ENCODE data around the gene DNAH6.
"Not testable (repeated sequence)": the region's sequence is repeated elsewhere in the genome, so short reads cannot be mapped to it uniquely, and the experiment has no call there.

DNAH6 gene

DNA sequence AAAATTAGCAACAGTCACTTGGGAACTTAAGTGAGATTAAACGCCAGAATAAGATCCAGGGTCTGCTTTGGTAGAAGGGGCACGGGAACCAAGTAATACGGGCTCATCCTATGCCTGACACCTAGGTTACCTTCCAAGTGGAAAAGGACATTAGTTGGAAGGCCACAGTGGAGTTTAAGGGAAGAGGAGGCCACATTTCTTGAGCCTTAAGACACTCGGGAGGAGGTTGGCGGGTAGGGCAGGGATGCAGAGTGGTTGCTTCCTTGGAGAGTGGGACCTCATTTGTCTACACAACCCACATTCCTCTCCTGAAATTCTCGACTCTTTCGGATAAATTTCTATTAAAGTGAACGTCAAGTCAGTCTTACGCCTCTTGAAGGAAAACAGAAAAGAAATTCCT lies 510 bp upstream of the DNAH6 start:
- no peak for DNase-seq

DNA sequence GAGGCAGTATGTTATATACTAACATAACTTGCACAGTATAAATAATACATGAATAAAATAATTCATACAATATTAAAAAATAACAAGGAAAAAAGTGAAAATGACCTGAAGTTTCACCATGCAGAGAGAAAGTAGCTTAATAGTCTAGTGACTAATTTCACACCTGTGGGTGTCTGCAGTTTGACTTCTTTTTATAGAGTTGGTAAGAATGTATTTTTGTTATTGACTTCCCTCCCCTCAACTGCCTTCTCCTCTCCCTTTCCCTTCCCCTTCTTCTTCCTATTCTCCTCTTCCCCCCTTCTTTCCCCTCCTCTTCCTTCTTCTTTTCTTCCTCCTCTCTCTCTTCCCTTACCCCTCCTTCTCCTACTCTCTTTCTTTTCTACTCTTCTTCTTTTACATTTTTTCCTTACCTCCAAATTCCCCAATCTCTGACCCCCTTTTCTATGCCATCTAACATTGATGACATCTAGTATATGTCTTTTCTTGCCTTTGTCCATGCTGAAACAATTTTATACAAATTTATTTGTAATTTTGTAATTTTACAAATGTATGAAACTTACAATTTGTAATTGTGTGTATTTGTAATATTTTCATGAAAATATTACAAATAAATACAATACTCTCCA lies 3.1 kb downstream of the DNAH6 start:
- DNase-seq = no peak

- no peak for DNase-seq
These were observed 10.3 kb downstream of the DNAH6 start for GRCh38 chr2:84526562-84526961.

DNA sequence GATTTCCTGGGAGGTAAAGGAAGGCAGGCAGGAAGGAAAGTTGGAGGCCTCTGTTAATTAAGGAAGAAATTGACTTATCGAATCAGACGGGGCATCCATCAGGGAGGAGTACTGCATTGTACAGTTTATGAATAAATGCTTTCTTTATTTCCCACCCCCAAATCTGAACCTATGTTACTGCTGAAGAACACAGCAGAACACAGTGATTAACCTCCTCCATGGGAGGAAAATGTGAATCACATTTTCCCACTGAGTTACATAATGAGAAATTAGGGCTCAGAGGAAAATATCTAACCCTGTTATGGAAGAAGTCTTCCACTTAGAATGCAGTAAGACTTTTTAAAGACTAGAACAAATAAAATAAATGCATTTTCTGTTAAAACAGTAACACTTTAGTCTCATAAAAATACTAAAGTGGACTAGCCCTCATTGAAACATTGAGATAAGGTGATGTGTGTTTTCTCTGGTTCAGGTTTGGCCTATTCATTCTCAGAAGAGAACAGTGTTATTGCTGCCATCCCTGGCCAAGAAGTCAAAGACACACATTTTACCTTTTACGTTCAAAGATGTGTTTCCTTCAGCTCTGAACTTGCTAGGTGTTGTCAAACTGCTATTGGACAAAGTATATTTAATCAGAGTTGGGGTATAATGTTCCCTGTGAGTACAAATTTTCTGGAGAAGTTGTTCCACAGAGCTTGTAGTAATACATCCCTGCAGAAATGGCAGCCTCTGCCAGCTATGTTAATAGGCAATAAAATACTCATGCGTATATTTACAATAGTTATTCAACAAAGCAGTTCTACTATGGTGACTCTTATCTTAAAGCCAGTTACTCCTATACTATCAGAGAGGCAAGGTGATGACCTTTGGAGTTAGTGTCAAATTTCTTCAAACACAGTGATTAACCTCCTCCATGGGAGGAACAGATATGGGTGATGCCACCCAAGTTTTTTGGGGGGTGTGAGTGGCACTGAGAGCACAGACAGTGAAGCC lies 11.1 kb downstream of the DNAH6 start:
- DNase-seq = no peak

GRCh38 chr2:84532291-84532690 lies 16.0 kb downstream of the DNAH6 start:
- no peak for DNase-seq

DNA sequence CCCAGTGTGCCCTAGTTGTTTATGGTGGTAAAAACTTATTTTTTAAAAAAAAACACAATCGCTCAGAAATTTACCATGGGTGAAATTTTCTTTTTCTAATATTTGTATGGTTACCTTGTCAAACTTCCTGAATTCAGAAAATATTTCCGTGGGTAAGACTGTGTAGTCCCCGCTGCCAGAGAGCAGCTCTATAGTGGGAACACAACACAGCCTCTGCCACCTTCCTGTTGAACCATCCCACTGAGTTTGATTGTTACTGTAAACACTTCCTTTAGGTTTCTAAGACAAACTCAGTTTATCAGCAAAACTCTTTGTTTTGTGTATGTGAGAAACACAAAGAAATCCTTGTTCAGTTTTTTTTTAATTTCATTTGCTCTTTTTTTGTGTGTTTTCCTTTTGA lies 17.9 kb downstream of the DNAH6 start:
- DNase-seq = no peak

- no peak for DNase-seq
These were observed 21.0 kb downstream of the DNAH6 start for GRCh38 chr2:84537251-84537650.

- DNase-seq = no peak
These were observed 23.4 kb downstream of the DNAH6 start for GRCh38 chr2:84539729-84540128.

GRCh38 chr2:84545005-84545404 lies 28.7 kb downstream of the DNAH6 start:
- DNase-seq = no peak

- DNase-seq = no peak
These were observed 30.3 kb downstream of the DNAH6 start for GRCh38 chr2:84546551-84546950.

DNA sequence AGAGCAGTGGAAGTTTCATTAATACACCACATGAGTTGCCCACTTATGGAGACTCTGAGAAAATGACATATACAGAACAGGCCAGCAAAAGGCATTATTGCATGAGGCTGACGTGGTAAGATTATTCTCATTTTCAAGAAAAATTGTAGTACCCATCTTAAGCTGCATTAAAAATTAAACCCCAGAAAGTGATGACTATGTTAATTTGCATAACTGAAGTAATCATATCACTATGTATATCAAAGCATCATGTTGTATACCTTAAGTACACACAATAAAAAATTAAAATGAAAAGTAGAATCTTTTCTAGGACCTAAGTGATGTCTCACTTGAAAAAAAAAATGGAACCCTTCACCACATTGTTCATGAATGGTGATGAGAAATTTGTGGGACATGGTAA lies 32.0 kb downstream of the DNAH6 start:
- no peak for DNase-seq

- DNase-seq = no peak
These were observed 34.6 kb downstream of the DNAH6 start for GRCh38 chr2:84550916-84551315.

GRCh38 chr2:84551526-84551925 lies 35.2 kb downstream of the DNAH6 start:
- not testable (repeated sequence) for DNase-seq

- no peak for DNase-seq
These were observed 39.9 kb downstream of the DNAH6 start for GRCh38 chr2:84556190-84556589.

GRCh38 chr2:84559838-84560237 lies 43.5 kb downstream of the DNAH6 start:
- no peak for DNase-seq

DNA sequence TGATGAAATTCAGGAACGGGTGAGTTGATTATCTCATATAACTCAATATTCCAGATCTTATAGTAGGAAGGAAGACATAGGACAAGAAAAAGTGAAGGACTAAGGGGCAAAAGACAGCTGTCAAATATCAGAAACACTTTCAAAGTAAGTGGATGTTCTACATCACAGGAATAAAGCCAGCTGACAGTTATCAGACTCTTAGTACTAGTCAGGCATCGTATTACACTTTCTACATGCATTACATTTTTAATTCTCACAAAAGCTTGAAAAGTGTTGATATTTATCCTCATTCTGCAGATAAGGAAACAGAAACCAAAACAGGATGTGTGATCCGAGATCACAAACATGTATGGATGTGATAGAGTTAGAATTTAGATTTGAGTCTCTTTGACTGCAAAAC lies 63.4 kb downstream of the DNAH6 start:
- no peak for DNase-seq

GRCh38 chr2:84603911-84604310 lies 87.6 kb downstream of the DNAH6 start:
- no peak for DNase-seq

- DNase-seq = no peak
These were observed 96.8 kb downstream of the DNAH6 start for GRCh38 chr2:84613082-84613481.

- no peak for DNase-seq
These were observed 103.6 kb downstream of the DNAH6 start for GRCh38 chr2:84619794-84620371.

DNA sequence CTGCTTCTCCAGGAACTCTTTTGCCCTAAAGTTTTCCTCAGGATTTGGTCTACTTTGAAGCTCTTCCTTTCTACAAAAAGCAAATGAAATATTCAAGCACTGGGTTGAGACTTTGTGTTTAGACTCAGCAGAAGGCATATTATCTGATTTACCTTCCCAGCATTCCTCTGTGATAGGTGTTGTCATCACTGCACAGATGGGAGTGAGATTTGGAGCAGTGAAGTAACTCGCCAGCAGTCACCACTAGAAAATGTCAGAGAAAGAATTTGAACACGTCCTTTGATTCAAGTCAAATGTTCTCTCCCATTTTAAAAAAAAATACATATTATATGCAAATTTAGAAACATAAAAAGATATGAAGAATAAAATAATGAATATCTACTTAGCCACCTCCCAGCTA lies 112.2 kb downstream of the DNAH6 start:
- DNase-seq = no peak

DNA sequence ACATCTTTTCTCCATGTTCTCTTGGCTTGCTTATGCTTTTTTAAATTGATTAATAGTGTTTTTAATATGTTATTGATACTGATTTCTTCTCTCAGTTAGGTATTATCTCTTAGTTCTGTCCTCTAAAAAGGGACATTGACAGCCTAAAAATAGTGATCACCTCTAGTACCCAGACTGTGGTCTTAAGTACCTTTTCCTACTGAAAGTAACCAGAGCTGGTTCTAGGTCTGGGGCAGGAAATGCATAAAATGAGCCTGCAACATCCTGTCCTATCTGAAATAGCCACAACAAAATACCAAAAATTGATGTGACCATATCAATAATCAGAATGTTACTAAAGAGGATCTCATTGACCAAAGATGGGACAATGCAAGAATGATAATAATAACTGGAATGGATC lies 113.3 kb downstream of the DNAH6 start:
- no peak for DNase-seq

DNA sequence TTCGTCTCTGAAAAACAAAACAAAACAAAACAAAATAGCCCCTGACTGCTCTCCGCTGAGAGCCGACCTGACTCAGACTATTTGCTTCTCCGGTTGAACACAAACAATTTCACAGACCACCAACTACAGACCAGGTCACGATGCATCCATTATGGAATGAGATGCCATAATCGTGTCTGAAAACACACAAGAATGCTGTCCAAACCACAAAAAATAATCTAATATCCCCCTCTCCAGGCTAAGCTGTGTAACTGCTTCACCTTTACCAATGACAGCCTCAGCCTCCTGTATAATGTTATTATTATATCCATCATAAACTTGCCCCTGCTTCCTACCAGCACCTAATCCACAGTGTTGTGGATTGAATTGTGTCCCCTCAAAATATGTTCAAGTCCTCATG lies 114.7 kb downstream of the DNAH6 start:
- DNase-seq = peak; percentile 42

GRCh38 chr2:84631985-84632384 lies 115.7 kb downstream of the DNAH6 start:
- DNase-seq = no peak

All from NCI-H1694 treated with DMSO at 0.1 percent for 48 hours (cell line).